GM21737 (cell line): Measurements from ENCODE around the gene CASKIN1.

Source experiments
- ATAC-seq: cut with Tn5 transposase; IDR thresholded peaks from one replicate; pipeline ENCODE4 v1.9.1; 2021; ENCODE audit warnings: mild to moderate bottlenecking, moderate library complexity; ENCODE audit not compliant: unreplicated experiment

The CASKIN1 gene

GRCh38 chr16:2233872-2234812, 37.7 kb upstream of the CASKIN1 start:
- no peak for ATAC-seq

GRCh38 chr16:2233046-2233775, 36.8 kb upstream of the CASKIN1 start:
- no peak for ATAC-seq

GRCh38 chr16:2232094-2232990, 35.9 kb upstream of the CASKIN1 start:
- ATAC-seq: no peak

GRCh38 chr16:2231016-2231931, 34.9 kb upstream of the CASKIN1 start:
- ATAC-seq: no peak

- no peak for ATAC-seq
Measured at GRCh38 chr16:2230376-2230775, 34.0 kb upstream of the CASKIN1 start.

- no peak for ATAC-seq
Measured at GRCh38 chr16:2229632-2230250, 33.3 kb upstream of the CASKIN1 start.

GRCh38 chr16:2229091-2229490, 32.7 kb upstream of the CASKIN1 start:
- ATAC-seq: no peak

GRCh38 chr16:2228161-2228824, 31.9 kb upstream of the CASKIN1 start:
- ATAC-seq: no peak

- no peak for ATAC-seq
Measured at GRCh38 chr16:2226918-2227317, 30.5 kb upstream of the CASKIN1 start.

- no peak for ATAC-seq
Measured at GRCh38 chr16:2226245-2226793, 29.9 kb upstream of the CASKIN1 start.

- peak; percentile 13 for ATAC-seq
Measured at GRCh38 chr16:2223942-2224486, 27.6 kb upstream of the CASKIN1 start.

- peak; percentile 95 for ATAC-seq
Measured at GRCh38 chr16:2223221-2223941, 27.0 kb upstream of the CASKIN1 start, which contains the start of gene E4F1. TSS of gene E4F1 (plus strand) at chr16:2223591. CDS start at chr16:2223614, 23 bp downstream.

- no peak for ATAC-seq
Measured at GRCh38 chr16:2216330-2216729, 19.9 kb upstream of the CASKIN1 start.

GRCh38 chr16:2214719-2214968, 18.2 kb upstream of the CASKIN1 start, which contains the start of gene PGP:
TSS of gene PGP (minus strand) at chr16:2214840. CDS start at chr16:2214777, 63 bp downstream.
- peak; percentile 79 for ATAC-seq

GRCh38 chr16:2213817-2214718, 17.7 kb upstream of the CASKIN1 start:
- no peak for ATAC-seq
